GM19035 (cell line): ENCODE measurements around the gene RELA.

ENCODE experiments used
- ATAC-seq: cut with Tn5 transposase; IDR thresholded peaks from one replicate; pipeline ENCODE4 v1.9.1; 2021; ENCODE audit not compliant: unreplicated experiment

RELA gene

DNA sequence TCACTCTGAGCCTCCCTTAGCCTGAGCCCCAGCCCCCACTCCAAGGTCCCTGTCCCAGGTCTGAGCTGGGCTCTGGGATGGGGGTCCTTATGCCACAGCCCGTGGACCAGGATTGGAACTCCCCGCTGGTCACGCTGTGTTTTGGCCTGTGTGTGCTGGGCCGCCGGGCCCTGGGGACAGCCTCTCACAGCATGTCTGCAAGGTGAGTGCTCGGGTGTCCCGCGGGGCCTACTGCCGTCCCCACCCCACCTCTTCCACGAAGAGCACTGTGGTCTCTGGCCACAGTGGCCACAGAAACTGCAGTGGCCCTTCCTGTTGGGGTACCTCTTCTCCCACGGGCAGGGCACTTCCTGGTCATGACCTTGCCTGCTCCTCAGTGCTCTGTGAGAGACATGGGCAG is 28.3 kb downstream of the RELA start:
- no peak for ATAC-seq

- ATAC-seq, result no peak
Observed at GRCh38 chr11:65634109-65634436, 28.6 kb downstream of the RELA start.

DNA sequence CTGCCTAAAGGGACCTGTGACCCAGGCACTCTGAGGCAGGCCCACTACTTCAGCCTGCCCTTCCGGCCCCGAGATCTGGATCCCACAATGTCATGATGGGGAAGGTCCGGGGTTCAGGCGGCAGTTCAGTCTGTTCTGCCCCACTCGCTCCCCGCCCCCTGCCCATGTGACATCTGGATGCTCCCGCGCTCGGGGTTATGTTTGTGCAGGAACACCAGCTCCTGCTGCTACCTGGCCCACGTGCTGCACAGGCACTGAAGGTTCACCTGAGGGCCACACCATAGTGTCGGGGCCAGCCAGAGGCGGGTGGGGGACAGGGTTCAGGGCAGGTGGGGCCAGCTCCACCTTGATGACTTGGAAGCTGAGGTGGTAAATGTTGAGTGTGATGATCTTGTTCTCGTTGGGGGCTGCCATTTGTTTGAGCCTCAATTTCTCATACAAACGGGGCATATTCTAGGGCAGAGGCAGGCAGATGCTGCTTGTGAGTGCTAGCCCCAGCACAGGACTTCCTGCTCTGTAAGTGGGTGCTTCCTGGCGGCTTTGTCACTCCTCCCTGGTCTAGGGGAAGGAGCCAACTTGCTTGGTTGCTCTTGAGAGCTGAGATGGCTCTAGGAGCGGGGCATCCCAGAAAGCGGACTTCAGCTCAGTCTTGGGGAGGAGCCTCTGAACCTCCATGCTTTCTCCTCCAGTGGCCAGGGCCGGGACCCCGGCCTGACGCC is 29.2 kb downstream of the RELA start:
- ATAC-seq, result no peak

DNA sequence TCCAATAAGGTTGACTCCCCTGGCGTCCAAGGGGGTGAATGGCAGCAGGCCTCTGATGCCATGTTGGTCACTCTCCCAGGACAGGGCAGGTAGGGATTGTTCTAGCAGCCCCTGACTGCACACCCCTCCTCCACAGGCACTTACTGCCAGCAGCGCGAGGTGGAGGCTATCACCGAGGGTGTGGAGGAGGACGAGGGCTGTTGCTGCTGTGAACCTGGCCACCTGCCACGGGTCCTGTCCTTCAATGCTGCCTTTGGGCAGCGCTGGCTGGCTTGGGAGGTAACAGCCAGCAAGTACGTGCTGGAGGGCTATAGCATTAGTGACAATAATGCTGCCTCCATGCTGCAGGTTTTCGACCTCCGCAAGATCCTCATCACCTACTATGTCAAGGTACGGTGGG is 32.5 kb downstream of the RELA start:
- ATAC-seq, result no peak

GRCh38 chr11:65629579-65629978 is 33.1 kb downstream of the RELA start:
- ATAC-seq, result no peak

- ATAC-seq, result no peak
Observed at GRCh38 chr11:65627202-65627601, 35.5 kb downstream of the RELA start.

GRCh38 chr11:65625628-65626342 is 36.9 kb downstream of the RELA start:
- no peak for ATAC-seq

GRCh38 chr11:65624931-65625627 is 37.6 kb downstream of the RELA start:
- no peak for ATAC-seq

- ATAC-seq, result no peak
Observed at GRCh38 chr11:65623852-65624616, 38.7 kb downstream of the RELA start.

DNA sequence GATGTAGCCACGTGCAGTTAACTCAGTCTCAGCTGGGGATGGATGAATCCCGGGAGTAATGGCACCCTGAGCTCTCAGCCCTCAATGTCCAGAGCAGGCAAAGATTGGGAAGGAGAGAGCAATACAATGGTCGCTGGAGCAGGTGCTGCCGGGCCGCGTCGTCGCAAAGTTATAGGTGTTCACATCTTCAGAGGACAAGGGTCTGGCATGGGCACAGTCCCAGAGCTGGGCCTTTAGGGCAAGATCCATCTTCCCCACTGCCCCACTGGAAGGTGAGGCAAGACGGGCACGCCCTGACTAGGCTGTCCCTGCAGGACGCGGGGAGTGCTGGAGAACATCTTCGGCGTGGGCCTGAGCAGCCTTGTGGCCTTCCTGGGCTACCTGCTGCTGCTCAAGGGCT is 39.5 kb downstream of the RELA start:
- no peak for ATAC-seq

GRCh38 chr11:65622011-65622410 is 40.7 kb downstream of the RELA start:
- no peak for ATAC-seq

- no peak for ATAC-seq
Observed at GRCh38 chr11:65621460-65621859, 41.3 kb downstream of the RELA start.

- no peak for ATAC-seq
Observed at GRCh38 chr11:65620666-65621065, 42.0 kb downstream of the RELA start.

DNA sequence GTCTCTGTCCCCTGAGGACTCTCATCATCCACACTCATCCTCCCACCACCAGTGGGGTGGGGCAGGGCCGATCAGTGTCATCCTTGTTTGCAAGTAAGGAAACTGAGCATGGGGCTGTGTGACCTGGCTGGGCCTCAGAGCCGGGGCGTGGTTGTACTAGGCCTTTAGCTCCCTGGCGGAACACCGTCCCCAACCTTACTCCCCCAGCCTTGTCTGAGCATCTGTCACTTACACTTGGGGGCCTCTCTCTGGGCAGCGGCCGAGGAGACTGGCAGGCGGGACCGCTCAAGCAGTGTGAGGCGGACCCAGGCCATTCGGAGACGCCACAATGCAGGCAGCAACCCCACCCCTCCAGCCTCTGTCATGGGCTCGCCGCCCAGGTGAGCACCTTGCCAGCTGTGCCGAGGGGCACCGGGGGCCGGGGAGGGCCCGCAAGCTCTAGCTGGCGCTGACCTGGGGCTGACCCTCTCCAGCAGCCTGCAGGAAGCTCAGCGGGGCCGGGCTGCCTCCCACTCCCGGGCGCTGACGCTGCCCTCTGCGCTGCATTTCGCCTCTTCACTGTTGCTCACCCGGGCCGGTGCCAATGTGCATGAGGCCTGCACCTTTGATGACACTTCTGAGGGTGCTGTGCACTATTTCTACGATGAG is 43.3 kb downstream of the RELA start:
- ATAC-seq, result no peak

GRCh38 chr11:65618763-65619162 is 44.0 kb downstream of the RELA start:
- ATAC-seq, result no peak

DNA sequence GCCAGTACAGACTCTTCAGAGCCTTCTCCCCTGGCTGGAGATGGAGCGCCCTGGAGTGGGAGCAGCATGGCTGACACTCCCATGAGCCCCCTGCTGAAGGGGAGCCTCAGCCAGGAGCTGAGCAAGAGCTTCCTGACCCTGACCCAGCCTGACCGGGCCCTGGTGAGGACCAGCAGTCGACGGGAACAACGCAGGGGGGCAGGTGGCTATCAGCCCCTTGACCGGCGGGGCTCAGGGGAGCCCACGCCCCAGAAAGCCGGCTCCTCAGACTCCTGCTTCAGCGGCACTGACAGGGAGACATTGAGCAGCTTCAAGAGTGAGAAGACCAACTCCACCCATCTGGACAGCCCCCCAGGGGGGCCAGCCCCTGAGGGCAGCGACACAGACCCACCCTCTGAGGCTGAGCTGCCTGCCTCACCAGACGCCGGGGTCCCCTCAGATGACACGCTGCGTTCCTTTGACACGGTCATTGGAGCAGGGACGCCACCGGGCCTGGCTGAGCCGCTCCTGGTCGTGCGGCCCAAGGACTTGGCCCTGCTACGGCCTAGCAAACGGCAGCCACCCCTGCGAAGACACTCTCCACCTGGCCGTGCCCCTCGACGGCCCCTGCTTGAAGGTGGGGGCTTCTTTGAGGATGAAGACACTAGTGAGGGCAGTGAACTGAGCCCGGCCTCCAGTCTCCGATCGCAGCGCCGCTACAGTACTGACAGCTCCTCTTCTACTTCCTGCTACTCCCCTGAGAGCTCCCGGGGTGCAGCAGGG is 44.5 kb downstream of the RELA start:
- ATAC-seq, result no peak

- no peak for ATAC-seq
Observed at GRCh38 chr11:65617136-65617850, 45.4 kb downstream of the RELA start.

GRCh38 chr11:65616575-65617001 is 46.1 kb downstream of the RELA start:
- ATAC-seq, result no peak

GRCh38 chr11:65615950-65616574 is 46.7 kb downstream of the RELA start:
- no peak for ATAC-seq
